HG03097 (cell line): ENCODE data around the gene INSIG1.

Source experiments
- ATAC-seq: cut with Tn5 transposase; IDR thresholded peaks from one replicate; pipeline ENCODE4 v1.9.1; 2021; ENCODE audit not compliant: unreplicated experiment, low FRiP score

Gene INSIG1

GRCh38 chr7:155299535-155300202 lies 2.0 kb downstream of the INSIG1 start:
- ATAC-seq, result no peak

- ATAC-seq, result no peak
Observed at GRCh38 chr7:155300641-155301452, 3.2 kb downstream of the INSIG1 start.

GRCh38 chr7:155303039-155303593 lies 5.4 kb downstream of the INSIG1 start:
- no peak for ATAC-seq

- no peak for ATAC-seq
Observed at GRCh38 chr7:155303897-155304296, 6.2 kb downstream of the INSIG1 start.

- no peak for ATAC-seq
Observed at GRCh38 chr7:155305231-155305904, 7.7 kb downstream of the INSIG1 start.

GRCh38 chr7:155306673-155307470 lies 9.2 kb downstream of the INSIG1 start:
- ATAC-seq, result no peak

GRCh38 chr7:155308330-155309020 lies 10.8 kb downstream of the INSIG1 start:
- ATAC-seq, result no peak

GRCh38 chr7:155309021-155309338 lies 11.3 kb downstream of the INSIG1 start:
- ATAC-seq, result no peak

GRCh38 chr7:155310425-155311114 lies 12.9 kb downstream of the INSIG1 start:
- ATAC-seq, result no peak

GRCh38 chr7:155311826-155312537 lies 14.3 kb downstream of the INSIG1 start:
- ATAC-seq, result no peak

GRCh38 chr7:155312633-155313032 lies 15.0 kb downstream of the INSIG1 start:
- ATAC-seq, result no peak

GRCh38 chr7:155313096-155313495 lies 15.4 kb downstream of the INSIG1 start:
- no peak for ATAC-seq

- ATAC-seq, result no peak
Observed at GRCh38 chr7:155315977-155316376, 18.3 kb downstream of the INSIG1 start.

- ATAC-seq, result no peak
Observed at GRCh38 chr7:155316427-155317113, 18.9 kb downstream of the INSIG1 start.

- no peak for ATAC-seq
Observed at GRCh38 chr7:155317114-155317434, 19.4 kb downstream of the INSIG1 start.

GRCh38 chr7:155318245-155318644 lies 20.6 kb downstream of the INSIG1 start:
- no peak for ATAC-seq

GRCh38 chr7:155322530-155322929 lies 24.9 kb downstream of the INSIG1 start:
- ATAC-seq, result no peak

- no peak for ATAC-seq
Observed at GRCh38 chr7:155323001-155323638, 25.4 kb downstream of the INSIG1 start.
